Measurements from ENCODE around the gene TRAF1.

- TF ChIP-seq CTCF (IDR thresholded peaks at IDR 0.05; ENCODE audit: poor library complexity, severe bottlenecking), result no peak
- TF ChIP-seq EP300 (conservative IDR thresholded peaks at IDR 0.05; ENCODE audit: poor library complexity, severe bottlenecking), result no peak
- no peak for TF ChIP-seq EZH2 (IDR thresholded peaks at IDR 0.05; ENCODE audit: borderline replicate concordance, insufficient read depth, low read length, poor library complexity, severe bottlenecking)
- TF ChIP-seq POLR2AphosphoS5 (IDR thresholded peaks at IDR 0.05), result no peak
- no peak for TF ChIP-seq RAD21 (conservative IDR thresholded peaks at IDR 0.05)
Observed at GRCh38 chr9:120946259-120946658, 19.7 kb upstream of the TRAF1 start.

Data from neural cell (in vitro differentiated cells).